Retinal pigment epithelial cell (primary cell): ENCODE results near the gene PLCB1.
A peak's percentile ranks its signal among the peaks of the same experiment; 100 is the strongest.
"Not testable (repeated sequence)": the region's sequence is repeated elsewhere in the genome, so short reads cannot be mapped to it uniquely, and the experiment has no call there.

ENCODE experiments used
- DNase-seq: peaks from one replicate; pipeline ENCODE4 v3.0.0-alpha.2; 2010; ENCODE audit warnings: low read depth
- H3K4me3 ChIP-seq: 2 replicates; pipeline ENCODE4 v1.5.1; 2011; ENCODE audit warnings: mild to moderate bottlenecking, low read length, control low read depth, moderate library complexity
- CTCF ChIP-seq: conservative IDR thresholded peaks from 2 replicates; pipeline ENCODE4 v1.5.1; 2011; ENCODE audit warnings: low read depth, low read length, control low read depth, inconsistent platforms

The PLCB1 gene

GRCh38 chr20:8844179-8844578, 712.1 kb downstream of the PLCB1 start:
- no peak overlapping the region for H3K4me3 ChIP-seq
- no peak for DNase-seq
- TF ChIP-seq CTCF: no peak

- TF ChIP-seq CTCF: no peak
- no peak for DNase-seq
Observed at GRCh38 chr20:8849990-8850389, 717.9 kb downstream of the PLCB1 start.

GRCh38 chr20:8851446-8851845, 719.4 kb downstream of the PLCB1 start:
- no peak for DNase-seq
- no peak overlapping the region for H3K4me3 ChIP-seq
- TF ChIP-seq CTCF: no peak

More at GRCh38 chr20:8849990-8850389, 717.9 kb downstream of the PLCB1 start:
- H3K4me3 ChIP-seq: no peak overlapping the region

- not testable (repeated sequence) for H3K4me3 ChIP-seq, DNase-seq
Observed at GRCh38 chr20:8851919-8852318, 719.9 kb downstream of the PLCB1 start.

GRCh38 chr20:8853211-8853610, 721.1 kb downstream of the PLCB1 start:
- H3K4me3 ChIP-seq, DNase-seq: not testable (repeated sequence)

GRCh38 chr20:8853805-8854338, 721.8 kb downstream of the PLCB1 start:
- no peak overlapping the region for H3K4me3 ChIP-seq
- peak; percentile 51 for DNase-seq
- peak; percentile 89 for TF ChIP-seq CTCF

GRCh38 chr20:8854571-8854970, 722.5 kb downstream of the PLCB1 start:
- TF ChIP-seq CTCF: no peak
- DNase-seq: no peak
- no peak overlapping the region for H3K4me3 ChIP-seq

- TF ChIP-seq CTCF: no peak
- no peak for DNase-seq
- H3K4me3 ChIP-seq: no peak overlapping the region
Observed at GRCh38 chr20:8855315-8855714, 723.2 kb downstream of the PLCB1 start.
